Measurements from ENCODE around the gene SLC16A13.

Gene SLC16A13

DNA sequence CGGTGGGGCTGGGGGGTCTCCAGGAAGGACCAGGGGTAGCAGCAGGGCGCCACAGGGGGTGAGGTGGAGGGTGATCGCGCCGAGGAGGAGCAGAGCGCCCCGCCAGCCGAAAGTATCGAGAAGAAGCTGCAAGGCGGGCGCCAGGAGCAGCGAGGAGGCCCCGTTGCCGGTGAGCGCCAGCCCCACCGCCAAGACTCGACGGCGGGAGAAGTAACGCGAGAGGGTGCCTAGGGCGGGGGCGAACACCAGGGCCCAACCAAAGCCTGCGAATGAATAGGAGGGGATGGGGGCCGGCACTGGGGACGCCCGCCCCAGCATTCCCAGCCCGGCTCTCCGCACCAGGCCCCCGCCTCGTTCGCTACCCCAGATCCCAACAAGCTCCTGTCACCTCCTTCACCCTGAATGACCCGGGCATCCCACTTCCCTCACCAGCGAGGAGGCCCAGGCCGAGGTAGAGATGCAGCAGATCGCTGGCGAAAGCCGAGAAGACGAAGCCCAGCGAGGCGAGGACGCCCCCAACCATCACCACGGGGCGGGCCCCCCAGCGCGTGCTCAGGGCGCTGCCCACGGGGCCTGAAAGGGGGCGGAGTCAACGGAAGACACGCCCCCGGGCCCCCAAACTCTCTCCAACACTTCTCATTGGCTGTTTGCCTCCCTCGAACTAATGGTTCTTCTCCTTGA lies 6.8 kb downstream of the SLC16A13 start:
- TF ChIP-seq EZH2phosphoT487 (IDR thresholded peaks at IDR 0.05; ENCODE audit: low read depth) (no peak), CTCF (IDR thresholded peaks at IDR 0.05; ENCODE audit: low read depth, low read length) (no peak)
- H3K27me3 ChIP-seq (ENCODE audit: low read depth, low read length): no peaks in the 10 kb centered on the region
- H3K9me3 ChIP-seq (ENCODE audit: insufficient read depth, low read length): no peaks in the 10 kb centered on the region
- H3K79me2 ChIP-seq (ENCODE audit: low read length): no peaks in the 10 kb centered on the region
- H3K36me3 ChIP-seq (replicated peaks; ENCODE audit: low read depth, low read length): no peaks in the 10 kb centered on the region
- peaks cover 9% of the 10 kb centered on the region; the same call in 1 of the 2 replicates for H3K4me1 ChIP-seq (ENCODE audit: low read length)
- H3K4me3 ChIP-seq (ENCODE audit: low read length): no peak overlapping the region
- H3K9ac ChIP-seq (ENCODE audit: low read length): no peak overlapping the region
- H2AFZ ChIP-seq (ENCODE audit: low read depth, low read length): no peak overlapping the region
- no peaks in the 10 kb centered on the region for H4K20me1 ChIP-seq (ENCODE audit: insufficient read depth, low read length)
- no peak overlapping the region for H3K27ac ChIP-seq (ENCODE audit: low read length)
- H3K4me2 ChIP-seq (ENCODE audit: low read length): no peak overlapping the region

DNA sequence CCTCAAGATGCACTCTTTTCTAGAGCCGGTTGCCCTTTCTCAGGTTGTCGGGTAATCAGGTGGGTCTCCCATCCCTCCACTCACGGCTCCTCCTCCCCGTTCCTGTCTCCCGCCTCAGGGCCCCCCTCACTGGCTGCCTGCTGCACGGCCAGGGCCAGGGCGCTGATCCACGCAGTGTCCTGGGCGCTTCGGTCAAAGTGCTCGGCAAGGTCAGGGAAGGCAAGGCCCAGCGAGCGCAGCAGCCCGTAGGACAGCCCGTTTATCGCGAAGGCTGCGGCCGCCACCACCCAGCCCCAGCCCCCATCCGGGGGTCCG lies 7.3 kb downstream of the SLC16A13 start:
- H3K4me2 ChIP-seq (ENCODE audit: low read length): no peak overlapping the region
- H3K9ac ChIP-seq (ENCODE audit: low read length): no peak overlapping the region
- H3K36me3 ChIP-seq (replicated peaks; ENCODE audit: low read depth, low read length): no peaks in the 10 kb centered on the region
- no peaks in the 10 kb centered on the region for H3K27me3 ChIP-seq (ENCODE audit: low read depth, low read length)
- no peak for TF ChIP-seq CTCF (IDR thresholded peaks at IDR 0.05; ENCODE audit: low read depth, low read length)
- no peak for TF ChIP-seq EZH2phosphoT487 (IDR thresholded peaks at IDR 0.05; ENCODE audit: low read depth)
- no peaks in the 10 kb centered on the region for H3K79me2 ChIP-seq (ENCODE audit: low read length)
- H3K4me3 ChIP-seq (ENCODE audit: low read length): no peak overlapping the region
- no peak overlapping the region for H2AFZ ChIP-seq (ENCODE audit: low read depth, low read length)
- no peak overlapping the region for H3K27ac ChIP-seq (ENCODE audit: low read length)
- H4K20me1 ChIP-seq (ENCODE audit: insufficient read depth, low read length): no peaks in the 10 kb centered on the region
- H3K4me1 ChIP-seq (ENCODE audit: low read length): peaks cover 9% of the 10 kb centered on the region; the same call in 1 of the 2 replicates
- no peaks in the 10 kb centered on the region for H3K9me3 ChIP-seq (ENCODE audit: insufficient read depth, low read length)

- Histone ChIP-seq H3K9me3 (ENCODE audit: insufficient read depth, low read length) (no peaks in the 10 kb centered on the region), H3K36me3 (replicated peaks; ENCODE audit: low read depth, low read length) (no peaks in the 10 kb centered on the region), H4K20me1 (ENCODE audit: insufficient read depth, low read length) (no peaks in the 10 kb centered on the region), H3K27me3 (ENCODE audit: low read depth, low read length) (no peaks in the 10 kb centered on the region), H3K9ac (ENCODE audit: low read length) (no peak within 1 kb of the TSS), H3K27ac (ENCODE audit: low read length) (no peak within 1 kb of the TSS), H2AFZ (ENCODE audit: low read depth, low read length) (no peak within 1 kb of the TSS), H3K4me1 (ENCODE audit: low read length) (peaks cover 9% of the 10 kb centered on the region; the same call in 1 of the 2 replicates), H3K79me2 (ENCODE audit: low read length) (no peaks in the 10 kb centered on the region), H3K4me3 (ENCODE audit: low read length) (no peak within 1 kb of the TSS), H3K4me2 (ENCODE audit: low read length) (no peak within 1 kb of the TSS)
- TF ChIP-seq CTCF (IDR thresholded peaks at IDR 0.05; ENCODE audit: low read depth, low read length) (no peak), EZH2phosphoT487 (IDR thresholded peaks at IDR 0.05; ENCODE audit: low read depth) (no peak)
Measured at GRCh38 chr17:7043497-7044198, 7.8 kb downstream of the SLC16A13 start, which contains the start of gene SLC16A11. Gene SLC16A11 (minus strand): TSS chr17:7044092. CDS start chr17:7043513, 579 bp downstream.

- Histone ChIP-seq H4K20me1 (ENCODE audit: insufficient read depth, low read length) (no peaks in the 10 kb centered on the region), H3K9ac (ENCODE audit: low read length) (0 out of 2 replicates have a peak overlapping the region, but pooled peaks have one; percentile 52), H2AFZ (ENCODE audit: low read depth, low read length) (no peak overlapping the region), H3K4me3 (ENCODE audit: low read length) (peak overlapping the region; percentile 79), H3K4me2 (ENCODE audit: low read length) (peak overlapping the region; percentile 96), H3K4me1 (ENCODE audit: low read length) (peaks cover 9% of the 10 kb centered on the region; the same call in 1 of the 2 replicates), H3K27ac (ENCODE audit: low read length) (no peak overlapping the region), H3K9me3 (ENCODE audit: insufficient read depth, low read length) (no peaks in the 10 kb centered on the region), H3K36me3 (replicated peaks; ENCODE audit: low read depth, low read length) (no peaks in the 10 kb centered on the region), H3K27me3 (ENCODE audit: low read depth, low read length) (no peaks in the 10 kb centered on the region), H3K79me2 (ENCODE audit: low read length) (no peaks in the 10 kb centered on the region)
- TF ChIP-seq EZH2phosphoT487 (IDR thresholded peaks at IDR 0.05; ENCODE audit: low read depth): no peak
- TF ChIP-seq CTCF (IDR thresholded peaks at IDR 0.05; ENCODE audit: low read depth, low read length): peak; percentile 78
Measured at GRCh38 chr17:7045492-7046126, 9.8 kb downstream of the SLC16A13 start.

Data from OCI-LY3 (cell line).